NCI-H345 (cell line): ENCODE measurements around the gene TANC1.

Source experiments
- DNase-seq: peaks from one replicate; lab custom pipeline; 2025; lab: John Stamatoyannopoulos, UW

TANC1 gene

DNA sequence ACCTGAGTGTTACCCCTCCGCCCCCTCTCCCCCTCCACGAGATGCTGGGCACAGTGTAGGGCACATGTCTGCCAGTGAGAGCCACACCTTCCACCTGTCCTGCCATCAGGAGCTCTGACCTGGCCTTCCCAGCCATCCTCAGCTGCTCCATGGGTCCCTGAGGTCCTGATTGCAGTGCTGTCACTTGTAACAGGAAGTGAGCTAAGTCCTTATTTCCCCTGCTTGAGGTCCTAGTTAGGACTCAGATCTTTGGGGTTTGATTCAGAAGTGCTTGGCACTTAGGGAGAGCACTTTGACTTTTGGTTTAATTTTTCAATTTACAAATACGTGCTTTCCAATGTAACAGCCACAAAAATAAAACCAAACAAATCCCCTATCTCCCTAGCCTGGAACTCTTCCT lies 192.5 kb downstream of the TANC1 start:
- DNase-seq: no peak

DNA sequence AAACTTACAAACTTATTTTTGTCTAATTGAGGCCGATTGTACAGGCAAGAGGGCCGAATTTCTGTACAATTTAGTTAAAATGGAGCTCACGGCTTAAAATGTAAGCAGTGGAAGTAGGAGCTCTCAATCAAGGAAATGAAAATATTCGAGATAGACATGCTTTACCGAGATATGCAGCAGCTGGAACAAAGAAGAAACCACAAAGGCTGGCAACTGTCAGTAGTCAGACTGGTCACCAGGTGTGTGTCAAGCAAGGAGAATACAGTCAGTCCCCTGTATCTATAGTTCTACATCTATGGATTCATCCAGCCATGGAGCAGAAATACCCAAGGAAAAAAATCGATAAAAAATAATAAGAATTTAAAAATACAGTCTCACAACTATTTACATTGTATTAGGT lies 195.5 kb downstream of the TANC1 start:
- DNase-seq: no peak

DNA sequence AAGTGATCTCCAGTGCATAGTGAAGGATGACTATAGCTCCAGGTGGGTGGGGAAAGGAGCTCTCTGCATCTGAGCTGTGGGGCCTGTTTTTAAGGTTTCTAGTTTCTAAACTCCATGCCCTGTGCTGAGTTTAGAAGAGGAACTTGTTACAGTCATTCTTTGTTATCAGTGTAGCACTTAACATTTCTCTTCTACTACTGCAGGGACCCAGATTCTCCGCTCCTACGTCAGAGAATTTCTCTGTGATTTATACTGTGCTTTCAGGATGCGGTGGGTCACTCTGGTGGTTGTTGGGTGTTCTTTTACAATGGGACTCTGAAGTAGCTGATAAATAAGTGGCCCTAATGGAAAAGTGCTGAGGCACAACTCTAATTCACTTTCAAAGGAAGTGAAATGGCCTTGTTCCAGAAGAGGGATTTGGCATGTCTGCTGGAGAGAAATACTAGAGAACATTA lies 196.0 kb downstream of the TANC1 start:
- no peak for DNase-seq

DNA sequence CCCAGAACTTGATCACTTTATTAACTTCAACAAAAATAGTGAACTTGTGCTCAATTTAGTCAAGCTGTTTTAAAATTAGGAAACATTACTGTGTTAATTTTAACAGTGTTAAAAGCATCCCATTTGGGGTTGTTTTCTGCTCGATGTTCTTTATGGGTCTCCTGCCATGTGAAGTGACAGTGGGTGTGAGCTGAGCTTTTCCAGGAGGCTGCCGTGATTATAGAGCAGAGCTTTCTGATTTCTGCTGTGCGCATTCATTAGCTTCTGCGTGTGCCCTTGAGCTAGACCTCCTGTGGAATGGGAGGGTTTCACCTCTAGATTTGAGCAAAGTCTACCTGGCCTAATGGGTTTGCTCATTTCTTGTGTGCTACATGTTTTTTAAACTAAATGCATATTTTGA lies 196.6 kb downstream of the TANC1 start:
- DNase-seq: no peak

DNA sequence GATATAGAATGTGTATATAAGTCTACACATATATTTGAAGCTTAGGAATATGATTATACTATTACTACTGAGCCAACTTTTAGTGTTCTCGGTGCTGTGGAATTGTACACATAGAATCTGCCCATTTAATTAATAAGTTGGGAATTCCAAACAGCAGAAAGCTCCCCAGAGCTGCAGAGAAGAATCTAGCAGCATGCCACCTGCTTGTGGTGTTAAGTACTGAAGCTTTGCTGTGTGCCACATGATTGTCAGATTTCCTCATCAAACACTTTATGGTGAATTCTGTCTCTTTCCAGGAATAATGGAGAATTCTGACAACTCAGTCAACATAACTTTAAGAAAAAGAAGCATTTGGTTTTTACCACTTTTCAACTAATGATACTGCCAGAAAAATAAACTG lies 200.3 kb downstream of the TANC1 start:
- no peak for DNase-seq

DNA sequence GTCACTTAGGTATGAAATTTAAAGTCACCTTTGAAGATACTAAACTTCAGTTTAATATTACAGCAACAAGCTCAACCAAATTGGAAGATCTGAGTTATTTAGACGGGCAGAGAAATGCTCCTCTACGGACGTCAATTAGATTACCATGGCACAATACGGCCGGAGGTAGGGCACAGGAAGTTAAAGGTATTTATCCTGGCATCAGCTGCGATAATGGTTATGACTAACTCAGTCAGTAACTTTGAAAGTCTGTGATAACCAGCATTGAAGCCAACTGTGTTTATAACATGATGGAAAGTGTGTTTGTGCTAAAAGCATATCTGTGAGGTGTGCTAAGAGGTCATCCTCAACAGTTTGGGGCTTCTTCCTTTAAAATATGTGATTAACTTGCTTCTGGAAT lies 200.7 kb downstream of the TANC1 start:
- DNase-seq: no peak

DNA sequence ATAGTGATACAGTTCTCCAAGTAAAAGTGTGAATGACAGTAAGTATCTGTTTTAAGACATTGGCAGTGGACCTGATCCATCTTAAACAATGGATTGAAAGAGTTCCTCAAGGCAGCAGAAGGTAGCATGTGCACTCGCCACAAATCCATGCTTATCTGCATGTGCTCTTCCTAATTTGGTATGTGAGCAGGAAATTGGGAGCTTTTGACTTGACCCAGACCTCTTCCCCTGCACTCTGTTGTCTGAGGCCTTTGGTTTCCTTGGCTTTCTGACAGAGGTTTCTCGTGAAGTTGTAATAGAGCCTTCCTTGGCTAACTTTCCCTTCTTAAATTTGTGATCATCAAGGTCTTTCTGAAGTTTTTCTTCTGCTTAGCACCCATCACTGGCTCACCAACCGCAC lies 204.0 kb downstream of the TANC1 start:
- no peak for DNase-seq

DNA sequence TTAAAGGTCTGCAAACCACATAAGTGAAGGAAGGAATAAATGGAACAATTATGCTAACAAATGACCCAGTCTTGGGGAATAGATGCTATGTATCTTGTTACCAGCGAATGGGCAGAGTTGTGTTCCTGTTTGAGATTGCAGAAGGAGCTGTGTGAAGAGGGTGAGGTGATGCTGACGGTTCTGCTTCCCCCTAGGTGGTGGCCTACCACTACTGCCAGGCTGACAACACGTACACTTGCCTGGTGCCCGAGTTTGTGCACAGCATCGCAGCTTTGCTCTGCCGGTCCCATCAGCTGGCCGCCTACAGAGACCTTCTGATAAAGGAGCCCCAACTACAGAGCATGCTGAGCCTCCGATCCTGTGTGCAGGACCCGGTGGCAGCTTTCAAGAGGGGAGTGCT lies 206.3 kb downstream of the TANC1 start:
- no peak for DNase-seq

DNA sequence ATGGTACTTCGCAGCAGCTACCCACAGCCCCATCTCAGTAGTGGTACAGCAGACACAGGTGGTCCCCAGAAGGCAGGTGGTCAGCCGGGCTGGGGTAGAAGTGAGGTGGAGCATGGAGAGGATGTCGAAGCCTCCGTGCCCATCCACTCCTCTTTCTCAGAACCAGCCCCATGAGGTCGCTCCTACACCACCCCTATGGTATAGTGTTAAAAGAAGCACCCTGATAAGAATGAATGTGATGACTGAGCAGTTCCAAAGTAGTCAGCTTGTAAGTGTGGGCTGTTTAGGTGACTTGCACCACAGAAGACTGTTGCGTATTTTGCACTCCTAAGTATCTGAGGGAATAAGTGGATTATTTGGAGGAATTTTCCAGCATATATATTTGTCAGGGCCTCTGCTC lies 206.7 kb downstream of the TANC1 start:
- DNase-seq: no peak

DNA sequence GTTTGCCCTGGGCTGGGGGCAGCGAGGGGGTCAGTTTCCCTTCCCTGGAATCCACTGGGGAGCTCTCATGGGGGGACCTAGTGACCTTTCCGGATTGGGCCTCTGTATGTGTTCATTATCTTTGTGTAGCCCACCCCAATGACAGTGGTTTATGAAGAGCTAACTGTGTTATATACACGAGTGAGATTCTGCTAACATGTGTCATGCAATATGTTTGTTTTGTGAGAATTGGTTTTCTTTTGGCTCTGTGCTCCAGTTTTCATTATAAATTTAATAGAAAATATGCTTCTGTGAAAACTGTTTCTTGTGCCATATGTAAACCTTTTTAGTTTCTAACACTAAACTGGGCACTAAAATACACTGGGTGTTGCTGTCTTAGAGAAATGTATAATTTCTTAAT lies 207.5 kb downstream of the TANC1 start:
- no peak for DNase-seq

DNA sequence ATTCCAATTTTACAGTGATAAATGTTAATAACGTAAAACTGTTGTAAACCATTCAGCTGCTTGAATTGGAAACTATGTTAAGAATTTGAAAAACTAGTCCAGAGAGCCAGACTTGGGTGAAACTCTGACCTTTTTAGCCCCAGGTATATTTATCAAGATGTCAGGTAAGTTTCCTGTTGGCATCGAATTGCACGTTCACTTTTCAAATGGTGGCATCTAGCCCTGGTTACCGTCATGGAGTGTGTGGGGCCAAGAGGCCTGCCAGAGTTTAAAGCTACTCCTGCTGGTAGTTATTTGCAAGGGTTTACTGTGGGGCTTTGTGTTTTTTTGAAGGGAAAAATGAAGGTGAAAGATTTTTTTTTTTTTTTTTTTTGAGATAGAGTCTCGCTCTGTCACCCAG lies 208.1 kb downstream of the TANC1 start:
- no peak for DNase-seq

DNA sequence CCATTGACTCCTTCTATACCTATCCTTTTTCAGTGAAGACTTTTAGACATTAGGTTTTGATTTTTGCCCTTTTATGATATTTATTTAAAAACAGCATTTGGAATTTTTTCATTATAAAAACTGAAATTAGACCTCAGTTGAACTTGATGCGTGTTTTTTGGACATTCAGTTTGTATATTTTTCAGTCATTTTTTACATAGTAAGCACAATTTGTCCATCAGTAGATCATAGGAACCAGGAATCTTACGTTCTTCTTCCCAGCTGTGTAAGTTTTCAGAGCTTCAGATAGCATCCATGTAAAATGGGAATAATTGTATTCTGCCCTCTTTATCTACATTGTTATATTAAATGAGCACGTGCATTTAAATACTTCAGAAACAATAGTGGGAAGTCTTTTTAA lies 208.9 kb downstream of the TANC1 start:
- DNase-seq: no peak

DNA sequence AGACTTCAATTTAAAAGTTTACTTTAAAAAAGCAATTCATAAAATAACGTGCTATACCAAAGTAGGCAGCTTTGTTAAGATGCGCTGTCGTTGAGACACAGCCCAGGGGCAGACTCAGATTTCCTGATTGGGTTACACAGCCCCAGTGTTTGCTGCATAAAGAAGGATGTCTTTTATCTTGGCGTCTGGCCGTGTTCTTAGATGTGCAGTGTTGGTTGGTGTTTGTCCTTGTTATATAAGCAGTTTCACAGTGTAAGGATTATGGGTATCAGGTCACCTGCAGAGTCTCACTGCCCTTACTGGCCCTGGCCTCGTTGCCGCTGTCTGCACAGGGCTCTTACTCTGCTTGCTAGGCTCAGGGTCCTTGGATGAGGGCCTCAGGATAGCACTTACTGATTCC lies 209.5 kb downstream of the TANC1 start:
- DNase-seq: no peak

DNA sequence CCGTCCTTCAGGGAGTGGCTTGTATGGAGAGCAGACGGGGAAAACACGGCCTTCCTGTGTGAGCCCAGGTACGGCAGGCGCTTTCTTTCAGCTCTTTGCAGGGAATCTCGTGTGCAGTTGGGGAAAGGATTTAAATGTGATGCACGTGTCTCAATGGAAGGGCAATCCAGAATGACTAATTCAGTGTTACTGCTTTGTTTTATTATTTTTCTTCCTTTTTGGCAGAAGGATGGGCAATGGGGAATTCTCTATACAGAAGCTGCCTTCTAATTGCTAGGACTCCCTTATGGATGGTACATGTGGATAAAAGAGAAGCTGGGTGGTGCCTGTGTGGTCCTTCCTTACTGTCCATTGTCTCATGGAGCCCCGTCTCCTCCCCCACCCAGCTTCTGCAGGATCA lies 210.7 kb downstream of the TANC1 start:
- no peak for DNase-seq

DNA sequence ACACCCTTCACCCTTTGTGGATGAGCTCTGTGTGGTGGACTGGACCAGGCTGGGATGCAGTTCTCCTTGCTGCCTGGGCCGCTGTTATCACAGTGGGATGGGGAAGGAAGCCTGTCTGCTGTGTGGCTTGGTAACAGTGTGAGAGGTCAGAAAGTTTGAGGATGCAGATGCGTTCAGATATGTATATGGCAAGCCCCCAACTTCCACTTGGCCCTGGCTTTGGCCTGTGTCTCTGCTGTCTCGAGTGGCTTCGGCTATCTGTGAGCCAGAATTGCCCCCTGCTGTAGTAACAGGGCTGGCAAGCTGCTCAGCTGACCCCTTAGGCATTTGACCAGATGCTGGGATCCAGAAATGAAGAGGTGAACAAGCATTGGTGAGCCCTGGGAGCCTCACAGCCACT lies 211.3 kb downstream of the TANC1 start:
- DNase-seq: no peak

DNA sequence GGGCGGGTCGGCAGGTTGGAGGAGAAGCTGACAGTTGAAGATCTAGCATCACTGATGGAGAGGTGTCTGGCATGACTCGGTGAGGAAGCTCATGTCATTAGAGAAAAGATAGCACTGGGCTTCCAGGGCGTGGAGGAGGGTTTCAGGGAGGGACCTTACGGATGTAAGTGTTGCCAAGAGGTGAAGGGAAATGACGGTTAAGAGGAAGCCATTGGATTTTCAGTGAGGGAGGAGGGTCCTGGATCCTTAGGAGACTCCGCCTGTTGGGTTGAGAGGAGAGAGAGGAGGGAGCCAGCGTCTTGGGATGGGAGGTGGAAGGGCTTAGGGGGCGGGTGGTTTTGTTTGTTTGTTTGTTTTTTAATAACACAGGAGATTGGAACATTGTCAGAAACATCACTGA lies 214.9 kb downstream of the TANC1 start:
- no peak for DNase-seq

DNA sequence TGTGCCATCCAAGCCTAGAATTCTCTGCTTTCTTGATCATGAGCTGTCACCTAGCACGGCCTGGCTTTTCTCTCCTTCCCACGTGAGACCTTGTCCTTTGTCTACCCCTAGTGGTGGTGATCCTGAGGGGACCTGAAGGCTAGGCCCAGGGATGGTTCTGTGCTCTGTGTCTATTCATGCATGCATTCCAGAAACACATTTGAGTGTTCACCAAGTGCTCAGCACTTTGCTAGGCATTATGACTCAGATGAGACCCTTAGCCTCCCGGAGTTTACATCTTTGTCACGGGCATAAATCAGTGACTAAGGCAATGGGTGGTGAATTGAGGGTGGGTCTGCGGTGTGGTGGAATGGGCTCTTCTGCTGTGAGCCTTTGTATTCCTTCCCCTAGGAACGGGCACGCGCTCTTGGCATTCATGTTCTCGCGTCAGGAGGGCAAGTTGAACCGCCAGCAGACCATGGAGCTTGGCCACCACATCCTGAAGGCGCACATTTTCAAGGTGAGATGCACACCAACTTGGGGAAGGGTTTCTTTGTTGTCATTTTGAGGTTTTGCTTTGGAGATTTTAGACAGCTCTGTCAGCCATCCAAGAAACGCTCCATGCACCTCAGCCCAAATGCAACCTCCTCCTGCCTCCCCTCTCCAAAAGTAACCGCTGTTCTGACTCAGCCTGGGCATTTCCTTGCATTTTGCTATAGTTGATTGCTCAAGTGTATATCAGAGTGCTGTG lies 217.1 kb downstream of the TANC1 start:
- no peak for DNase-seq

DNA sequence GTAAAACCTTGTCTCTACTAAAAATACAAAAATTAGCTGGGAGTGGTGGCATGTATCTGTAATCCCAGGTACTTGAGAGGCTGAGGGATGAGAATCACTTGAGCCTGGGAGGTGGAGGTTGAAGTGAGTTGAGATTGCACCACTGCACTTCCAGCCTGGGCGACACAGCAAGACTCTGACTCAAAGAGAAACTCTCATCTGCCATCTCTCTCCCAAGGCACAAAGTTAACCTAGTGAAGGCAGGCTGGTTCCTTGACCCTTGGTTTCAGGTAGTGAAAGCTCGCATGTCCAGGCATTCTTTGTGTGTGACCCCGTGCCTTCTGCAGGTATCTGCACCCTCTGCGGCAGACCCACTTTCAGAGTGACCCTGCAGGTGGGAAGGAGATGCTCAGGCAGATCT lies 218.0 kb downstream of the TANC1 start:
- no peak for DNase-seq

DNA sequence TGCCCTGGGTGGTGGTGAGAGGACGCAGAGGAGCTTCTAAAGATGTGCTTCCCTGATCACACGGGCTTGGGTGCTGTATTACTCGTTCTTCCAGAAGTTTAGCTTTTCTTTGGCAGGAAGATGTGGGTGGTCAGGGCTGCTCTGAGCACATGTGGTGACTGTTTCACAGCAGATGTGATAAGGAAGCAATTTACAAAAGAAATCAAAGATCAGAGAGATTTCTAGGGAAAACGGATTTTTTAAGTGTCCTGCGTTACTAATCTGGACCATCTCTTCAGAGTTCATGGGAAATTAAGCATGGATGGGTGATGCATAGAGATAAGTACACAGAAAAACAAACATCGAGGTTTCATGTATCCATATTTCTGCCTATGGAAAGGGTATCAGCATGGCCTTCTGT lies 218.7 kb downstream of the TANC1 start:
- no peak for DNase-seq

DNA sequence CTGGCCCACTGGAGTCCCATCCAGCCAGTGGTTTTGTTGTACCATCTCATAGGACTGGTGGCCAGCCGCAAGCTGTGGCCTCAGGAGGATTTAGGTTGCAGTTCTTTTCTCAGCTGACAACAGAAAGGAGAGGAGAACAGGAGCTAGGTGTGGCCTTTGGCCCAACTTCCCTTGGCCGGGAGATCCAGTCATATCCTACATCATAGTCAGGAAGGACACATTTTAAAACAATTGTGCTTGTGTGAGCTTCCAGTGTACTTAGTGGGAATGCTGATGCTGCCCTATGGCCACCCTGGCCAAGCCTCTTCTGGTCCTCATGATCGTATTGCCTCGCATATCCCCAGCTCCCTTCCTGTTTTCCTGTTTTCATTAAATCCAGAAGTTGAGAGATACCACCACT lies 220.0 kb downstream of the TANC1 start:
- DNase-seq: no peak

DNA sequence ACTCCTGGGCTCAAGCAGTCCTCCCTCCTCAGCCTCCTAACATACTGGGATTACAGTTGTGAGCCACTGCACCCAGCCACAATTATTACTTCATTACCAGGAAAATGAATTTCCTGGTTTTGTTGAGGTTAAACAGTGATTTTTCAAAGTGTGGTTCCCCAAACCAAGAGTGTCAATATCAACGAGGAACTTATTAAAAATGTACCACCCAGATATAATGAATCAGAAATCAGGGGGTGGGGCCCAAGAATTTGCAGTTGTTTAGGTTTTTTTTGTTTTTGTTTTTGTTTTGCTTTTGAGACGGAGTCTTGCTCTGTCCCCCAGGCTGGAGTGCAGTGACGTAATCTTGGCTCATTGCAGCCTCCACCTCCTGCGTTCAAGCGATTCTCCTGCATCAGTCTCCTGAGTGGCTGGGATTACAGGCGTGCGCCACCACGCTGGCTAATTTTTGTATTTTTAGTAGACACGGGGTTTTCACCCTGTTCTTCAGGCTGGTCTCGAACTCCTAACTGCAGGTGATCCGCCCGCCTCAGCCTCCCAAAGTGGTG lies 224.0 kb downstream of the TANC1 start:
- DNase-seq: no peak

DNA sequence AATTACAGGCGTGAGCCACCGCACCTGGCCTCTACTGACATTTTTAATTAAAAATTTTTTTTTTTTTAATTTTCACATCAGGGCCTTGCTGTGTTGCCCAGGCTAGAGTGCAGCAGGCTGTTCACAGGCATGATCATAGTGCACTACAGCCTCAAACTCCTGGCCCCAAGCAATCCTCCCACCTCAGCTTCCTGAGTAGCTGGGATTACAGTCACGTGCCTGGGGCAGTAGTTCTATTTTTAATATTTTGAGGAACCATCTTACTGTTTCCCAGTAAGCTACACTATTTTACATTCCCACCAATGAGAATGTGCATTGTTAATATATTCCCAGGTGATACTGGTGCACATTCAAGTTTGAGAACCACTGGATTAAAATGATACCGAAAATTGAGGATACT lies 225.4 kb downstream of the TANC1 start:
- no peak for DNase-seq

DNA sequence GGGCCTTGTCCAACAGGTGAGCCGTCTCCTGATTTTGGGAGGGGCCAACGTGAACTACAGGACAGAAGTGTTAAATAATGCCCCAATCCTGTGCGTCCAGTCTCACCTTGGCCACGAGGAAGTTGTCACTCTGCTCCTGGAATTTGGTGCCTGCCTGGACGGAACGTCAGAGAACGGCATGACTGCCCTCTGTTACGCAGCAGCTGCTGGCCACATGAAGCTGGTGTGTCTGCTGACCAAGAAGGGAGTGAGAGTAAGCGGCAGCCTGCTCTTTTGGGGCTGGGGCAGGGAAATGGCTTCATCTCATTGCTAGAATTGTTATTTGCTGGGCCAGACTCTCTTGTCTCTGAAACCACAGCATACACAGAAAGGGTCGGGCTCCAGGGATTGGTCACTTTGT lies 225.8 kb downstream of the TANC1 start:
- no peak for DNase-seq

DNA sequence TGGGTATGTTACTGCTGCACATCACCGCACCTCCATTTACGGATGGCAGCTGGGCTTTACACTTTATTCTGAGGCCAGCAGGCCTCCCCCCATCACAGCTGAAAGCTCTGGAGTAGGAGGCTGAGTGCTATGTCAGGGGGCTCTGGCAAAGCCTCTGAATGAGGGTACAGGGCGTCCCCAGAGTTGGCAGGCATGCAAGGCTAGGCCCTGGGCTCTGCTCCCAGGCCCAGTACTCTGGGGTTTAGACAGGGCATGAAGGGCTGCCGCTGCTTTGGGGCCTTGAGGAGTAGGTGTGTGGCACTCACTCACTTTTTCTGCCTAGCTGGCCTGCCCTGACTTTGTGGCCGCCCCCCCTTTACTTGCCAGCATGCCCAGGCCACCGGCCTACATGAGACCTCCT lies 227.3 kb downstream of the TANC1 start:
- no peak for DNase-seq
